Neural cell (in vitro differentiated cells): ENCODE measurements around the gene DDA1. TPM values are rescaled to one million over a fixed set of nuclear protein-coding genes. Genes with fewer than 3 reads are reported as not detected.
"Not testable (repeated sequence)": the region's sequence is repeated elsewhere in the genome, so short reads cannot be mapped to it uniquely, and the experiment has no call there.

ENCODE experiments used
- H2AFZ ChIP-seq: fragments of 200-600, 300-800 bp; sonication (generic), shearing (Covaris generic); 2 replicates; pipeline ENCODE4 v1.6.0; 2014; ENCODE audit warnings: low read depth, mild to moderate bottlenecking, antibody characterized with exemption, low read length, moderate library complexity
- H3F3A ChIP-seq: fragments of 200-600 bp; shearing (Covaris generic); 2 replicates; pipeline ENCODE4 v1.6.1; 2016; ENCODE audit warnings: mild to moderate bottlenecking, moderate library complexity, mixed read lengths, antibody characterized with exemption, low read length; ENCODE audit not compliant: insufficient read depth, poor library complexity, severe bottlenecking
- H3K27ac ChIP-seq: fragments of 200-600, 300-800 bp; sonication (generic), shearing (Covaris generic); 2 replicates; pipeline ENCODE4 v1.5.1; 2014; ENCODE audit warnings: mild to moderate bottlenecking, low read length, moderate library complexity
- H3K27me3 ChIP-seq: fragments of 300-800, 200-600 bp; sonication (generic), shearing (Covaris generic); 2 replicates; pipeline ENCODE4 v1.6.0; 2014; ENCODE audit warnings: mild to moderate bottlenecking, low read depth, low read length, moderate library complexity; ENCODE audit not compliant: insufficient read depth
- H3K36me3 ChIP-seq: fragments of 300-800, 200-600 bp; sonication (generic), shearing (Covaris generic); 2 replicates; pipeline ENCODE4 v1.5.1; 2014; ENCODE audit warnings: mild to moderate bottlenecking, antibody characterized with exemption, low read length, moderate library complexity; ENCODE audit not compliant: insufficient read depth
- H3K4me2 ChIP-seq: fragments of 300-800, 200-600 bp; sonication (generic), shearing (Covaris generic); 2 replicates; pipeline ENCODE4 v1.6.0; 2014; ENCODE audit warnings: mild to moderate bottlenecking, low read length
- H3K4me3 ChIP-seq: fragments of 300-800, 200-600 bp; sonication (generic), shearing (Covaris generic); 2 replicates; pipeline ENCODE4 v1.5.1; 2014; ENCODE audit warnings: mild to moderate bottlenecking, low read length, moderate library complexity
- H3K79me2 ChIP-seq: fragments of 200-600 bp; shearing (Covaris generic); replicated peaks from 2 replicates; pipeline ENCODE4 v1.6.0; 2014; ENCODE audit warnings: mild to moderate bottlenecking, low read length, moderate library complexity; ENCODE audit not compliant: insufficient read depth
- H3K9ac ChIP-seq: fragments of 300-800, 200-600 bp; sonication (generic), shearing (Covaris generic); 2 replicates; pipeline ENCODE4 v1.6.1; 2016; ENCODE audit warnings: mild to moderate bottlenecking, low read length, mixed read lengths
- H3K9me2 ChIP-seq: fragments of 200-600 bp; shearing (Covaris generic); 2 replicates; pipeline ENCODE4 v1.6.1; 2016; ENCODE audit warnings: mild to moderate bottlenecking, low read length, mixed read lengths; ENCODE audit not compliant: insufficient read depth
- H3K9me3 ChIP-seq: fragments of 200-600, 300-800 bp; sonication (generic), shearing (Covaris generic); 2 replicates; pipeline ENCODE4 v1.6.1; 2016; ENCODE audit warnings: mild to moderate bottlenecking, mixed run types, low read length, moderate library complexity, mixed read lengths
- H4K20me1 ChIP-seq: fragments of 200-600 bp; shearing (Covaris generic); 2 replicates; pipeline ENCODE4 v1.6.1; 2016; ENCODE audit warnings: mild to moderate bottlenecking, mixed run types; ENCODE audit not compliant: insufficient read depth
- CTCF ChIP-seq: fragments of 450-650 bp; IDR thresholded peaks from 2 replicates; pipeline ENCODE4 v1.5.1; 2014; ENCODE audit warnings: antibody characterized with exemption, mild to moderate bottlenecking, moderate library complexity; ENCODE audit not compliant: poor library complexity, severe bottlenecking
- EP300 ChIP-seq: fragments of 450-650 bp; conservative IDR thresholded peaks from 2 replicates; pipeline ENCODE4 v1.6.1; 2014; ENCODE audit warnings: antibody characterized with exemption, mild to moderate bottlenecking, moderate library complexity; ENCODE audit not compliant: poor library complexity, severe bottlenecking
- EZH2 ChIP-seq: fragments of 200-600, 300-800 bp; shearing (Covaris generic), sonication (generic); IDR thresholded peaks from 2 replicates; pipeline ENCODE4 v1.6.1; 2014; ENCODE audit warnings: antibody characterized with exemption, low read length, borderline replicate concordance, mild to moderate bottlenecking; ENCODE audit not compliant: insufficient read depth, poor library complexity, severe bottlenecking
- MXI1 ChIP-seq: fragments of 450-650 bp; conservative IDR thresholded peaks from 2 replicates; pipeline ENCODE4 v1.6.1; 2014; ENCODE audit warnings: antibody characterized with exemption, mild to moderate bottlenecking; ENCODE audit not compliant: poor library complexity, severe bottlenecking
- POLR2AphosphoS5 ChIP-seq: IDR thresholded peaks from 2 replicates; pipeline ENCODE4 v1.6.1; 2012
- RAD21 ChIP-seq: fragments of 450-650 bp; conservative IDR thresholded peaks from 2 replicates; pipeline ENCODE4 v1.6.1; 2014; ENCODE audit warnings: antibody characterized with exemption, mild to moderate bottlenecking, moderate library complexity
- SMC3 ChIP-seq: fragments of 450-650 bp; conservative IDR thresholded peaks from 2 replicates; pipeline ENCODE4 v1.6.1; 2014; ENCODE audit warnings: antibody characterized with exemption, mild to moderate bottlenecking, moderate library complexity; ENCODE audit not compliant: poor library complexity
- TAF1 ChIP-seq: IDR thresholded peaks from 2 replicates; pipeline ENCODE4 v1.6.1; 2012; ENCODE audit warnings: low read depth
- polyA plus RNA-seq: library from polyadenylated mRNA; depleted of rRNA; stranded (reverse); fragments of >200 nt; gene quantifications from 2 replicates; pipeline ENCODE4 v1.2.3, GENCODE V29; 2014
- TF ChIP-seq, protein P1 (sequence below): IDR thresholded peaks from 2 replicates; pipeline ENCODE4 v1.6.1; 2012; ENCODE audit warnings: borderline replicate concordance

The DDA1 gene
- polyA plus RNA-seq, 1 donor from 2014 or later, result 25.4 TPM

GRCh38 chr19:17274892-17275291, 34.5 kb upstream of the DDA1 start:
- not testable (repeated sequence) for H3K27ac ChIP-seq, H3F3A ChIP-seq, H3K4me3 ChIP-seq, H3K4me2 ChIP-seq, H3K27me3 ChIP-seq, H3K36me3 ChIP-seq, H3K9me3 ChIP-seq, H3K9me2 ChIP-seq, H3K9ac ChIP-seq, H2AFZ ChIP-seq, H3K79me2 ChIP-seq, H4K20me1 ChIP-seq

GRCh38 chr19:17275441-17276175, 33.8 kb upstream of the DDA1 start:
- H3K9me2 ChIP-seq, result no peaks in the 10 kb centered on the region
- no peaks in the 10 kb centered on the region for H4K20me1 ChIP-seq
- H2AFZ ChIP-seq, result no peak overlapping the region
- H3F3A ChIP-seq, result no peaks in the 10 kb centered on the region
- no peak overlapping the region for H3K4me2 ChIP-seq
- no peaks in the 10 kb centered on the region for H3K36me3 ChIP-seq
- TF ChIP-seq, protein P1, sequence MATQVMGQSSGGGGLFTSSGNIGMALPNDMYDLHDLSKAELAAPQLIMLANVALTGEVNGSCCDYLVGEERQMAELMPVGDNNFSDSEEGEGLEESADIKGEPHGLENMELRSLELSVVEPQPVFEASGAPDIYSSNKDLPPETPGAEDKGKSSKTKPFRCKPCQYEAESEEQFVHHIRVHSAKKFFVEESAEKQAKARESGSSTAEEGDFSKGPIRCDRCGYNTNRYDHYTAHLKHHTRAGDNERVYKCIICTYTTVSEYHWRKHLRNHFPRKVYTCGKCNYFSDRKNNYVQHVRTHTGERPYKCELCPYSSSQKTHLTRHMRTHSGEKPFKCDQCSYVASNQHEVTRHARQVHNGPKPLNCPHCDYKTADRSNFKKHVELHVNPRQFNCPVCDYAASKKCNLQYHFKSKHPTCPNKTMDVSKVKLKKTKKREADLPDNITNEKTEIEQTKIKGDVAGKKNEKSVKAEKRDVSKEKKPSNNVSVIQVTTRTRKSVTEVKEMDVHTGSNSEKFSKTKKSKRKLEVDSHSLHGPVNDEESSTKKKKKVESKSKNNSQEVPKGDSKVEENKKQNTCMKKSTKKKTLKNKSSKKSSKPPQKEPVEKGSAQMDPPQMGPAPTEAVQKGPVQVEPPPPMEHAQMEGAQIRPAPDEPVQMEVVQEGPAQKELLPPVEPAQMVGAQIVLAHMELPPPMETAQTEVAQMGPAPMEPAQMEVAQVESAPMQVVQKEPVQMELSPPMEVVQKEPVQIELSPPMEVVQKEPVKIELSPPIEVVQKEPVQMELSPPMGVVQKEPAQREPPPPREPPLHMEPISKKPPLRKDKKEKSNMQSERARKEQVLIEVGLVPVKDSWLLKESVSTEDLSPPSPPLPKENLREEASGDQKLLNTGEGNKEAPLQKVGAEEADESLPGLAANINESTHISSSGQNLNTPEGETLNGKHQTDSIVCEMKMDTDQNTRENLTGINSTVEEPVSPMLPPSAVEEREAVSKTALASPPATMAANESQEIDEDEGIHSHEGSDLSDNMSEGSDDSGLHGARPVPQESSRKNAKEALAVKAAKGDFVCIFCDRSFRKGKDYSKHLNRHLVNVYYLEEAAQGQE, result no peak
- TF ChIP-seq RAD21 (no peak), MXI1 (no peak), EP300 (no peak), CTCF (no peak), EZH2 (no peak), SMC3 (no peak), POLR2AphosphoS5 (no peak), TAF1 (no peak)
- H3K9ac ChIP-seq, result no peak overlapping the region
- no peaks in the 10 kb centered on the region for H3K9me3 ChIP-seq
- H3K27me3 ChIP-seq, result no peaks in the 10 kb centered on the region
- H3K4me3 ChIP-seq, result no peak overlapping the region
- no peaks in the 10 kb centered on the region for H3K79me2 ChIP-seq
- H3K27ac ChIP-seq, result no peak overlapping the region

DNA sequence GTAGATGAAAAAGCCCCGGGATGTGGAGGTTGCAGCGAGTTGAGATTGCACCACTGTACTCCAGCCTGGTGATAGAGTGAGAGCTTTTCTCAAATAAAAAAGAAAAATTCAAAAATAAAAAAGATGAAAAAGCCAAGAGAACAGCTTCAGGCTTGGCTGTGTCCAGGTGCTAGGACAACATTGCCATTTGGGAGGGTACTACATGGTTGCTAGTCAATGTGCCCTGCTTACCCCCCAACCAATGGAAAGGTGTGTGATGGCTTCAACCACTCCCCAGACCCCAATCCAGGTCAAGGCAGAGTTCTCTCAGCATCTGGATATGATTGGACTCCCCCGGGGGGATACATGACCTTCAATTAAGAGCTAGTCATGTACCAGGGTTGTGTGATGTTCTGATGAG, 29.9 kb upstream of the DDA1 start:
- H3K4me2 ChIP-seq, result no peak overlapping the region
- no peaks in the 10 kb centered on the region for H3F3A ChIP-seq
- H3K79me2 ChIP-seq, result no peaks in the 10 kb centered on the region
- H3K9me2 ChIP-seq, result no peaks in the 10 kb centered on the region
- TF ChIP-seq POLR2AphosphoS5, result no peak
- TF ChIP-seq EZH2, result no peak
- no peak for TF ChIP-seq EP300
- TF ChIP-seq TAF1, result no peak
- no peak overlapping the region for H2AFZ ChIP-seq
- H3K27me3 ChIP-seq, result peaks cover 12% of the 10 kb centered on the region
- H3K9me3 ChIP-seq, result no peaks in the 10 kb centered on the region
- no peak overlapping the region for H3K4me3 ChIP-seq
- H4K20me1 ChIP-seq, result no peaks in the 10 kb centered on the region
- H3K36me3 ChIP-seq, result no peaks in the 10 kb centered on the region
- no peak overlapping the region for H3K27ac ChIP-seq
- no peak overlapping the region for H3K9ac ChIP-seq
